ENCODE data around the gene PIEZO1. TPM values are rescaled to one million over a fixed set of nuclear protein-coding genes. Genes with fewer than 3 reads are reported as not detected.

Gene PIEZO1
- total RNA-seq, 4 donors from 2014 or later = 62.3 to 161 (median 123) TPM

DNA sequence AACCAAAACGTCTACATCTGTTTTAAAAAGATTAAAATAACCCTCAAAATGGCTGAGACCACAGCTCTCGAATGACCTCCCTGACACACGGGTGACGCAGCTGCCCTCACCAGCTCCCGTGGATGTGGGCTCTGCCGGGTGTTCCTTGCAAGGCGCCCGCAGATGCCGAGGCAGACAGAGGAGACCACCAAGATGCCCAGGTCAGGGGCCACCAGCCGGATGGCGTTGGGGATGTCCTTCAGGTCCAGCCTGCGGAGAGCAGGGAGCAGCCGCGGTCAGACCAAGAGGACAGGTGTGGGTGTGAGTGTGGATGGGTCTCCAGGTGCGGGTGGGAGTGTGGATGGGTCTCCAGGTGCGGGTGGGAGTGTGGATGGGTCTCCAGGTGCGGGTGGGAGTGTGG lies 43.7 kb downstream of the PIEZO1 start:
- Histone ChIP-seq H3K27ac (no peak overlapping the region), H3K27me3 (no peaks in the 10 kb centered on the region), H3K9me3 (no peaks in the 10 kb centered on the region), H3K4me1 (peaks cover 6 to 17% of the 10 kb centered on the region in 2 donors), H3K4me3 (no peak overlapping the region), H3K36me3 (no peaks in the 10 kb centered on the region)
- DNase-seq = no peak
- TF ChIP-seq, protein P1, sequence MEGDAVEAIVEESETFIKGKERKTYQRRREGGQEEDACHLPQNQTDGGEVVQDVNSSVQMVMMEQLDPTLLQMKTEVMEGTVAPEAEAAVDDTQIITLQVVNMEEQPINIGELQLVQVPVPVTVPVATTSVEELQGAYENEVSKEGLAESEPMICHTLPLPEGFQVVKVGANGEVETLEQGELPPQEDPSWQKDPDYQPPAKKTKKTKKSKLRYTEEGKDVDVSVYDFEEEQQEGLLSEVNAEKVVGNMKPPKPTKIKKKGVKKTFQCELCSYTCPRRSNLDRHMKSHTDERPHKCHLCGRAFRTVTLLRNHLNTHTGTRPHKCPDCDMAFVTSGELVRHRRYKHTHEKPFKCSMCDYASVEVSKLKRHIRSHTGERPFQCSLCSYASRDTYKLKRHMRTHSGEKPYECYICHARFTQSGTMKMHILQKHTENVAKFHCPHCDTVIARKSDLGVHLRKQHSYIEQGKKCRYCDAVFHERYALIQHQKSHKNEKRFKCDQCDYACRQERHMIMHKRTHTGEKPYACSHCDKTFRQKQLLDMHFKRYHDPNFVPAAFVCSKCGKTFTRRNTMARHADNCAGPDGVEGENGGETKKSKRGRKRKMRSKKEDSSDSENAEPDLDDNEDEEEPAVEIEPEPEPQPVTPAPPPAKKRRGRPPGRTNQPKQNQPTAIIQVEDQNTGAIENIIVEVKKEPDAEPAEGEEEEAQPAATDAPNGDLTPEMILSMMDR (IDR thresholded peaks at IDR 0.05) = no peak
- no peak for TF ChIP-seq POLR2A (IDR thresholded peaks at IDR 0.05)
- intact Hi-C loops (cut with DNase I; ENCODE audit: low total_unique reads) = loop anchor here (5.0 kb wide), 1 partner anchor 46 kb away; the partner anchor contains the start of gene PIEZO1

DNA sequence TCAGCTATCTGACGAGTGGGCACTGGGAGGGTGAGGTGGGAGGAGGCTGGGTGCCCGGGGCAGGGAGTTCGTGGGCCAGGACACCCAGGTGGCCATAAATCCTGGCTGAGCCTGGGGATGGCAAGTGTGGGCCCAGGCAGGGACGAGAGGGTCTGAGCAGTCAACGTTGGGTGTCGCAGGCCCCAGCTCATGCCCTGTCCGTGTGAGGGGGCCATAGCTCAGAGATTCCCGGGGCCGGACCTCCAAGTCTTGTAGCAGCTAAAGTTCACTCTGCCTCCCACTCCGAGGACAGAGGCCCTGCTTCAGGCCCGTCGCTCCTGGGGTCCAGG lies 44.3 kb downstream of the PIEZO1 start:
- Histone ChIP-seq H3K9me3 (no peaks in the 10 kb centered on the region), H3K27me3 (no peaks in the 10 kb centered on the region), H3K27ac (no peak overlapping the region), H3K4me1 (peaks cover 6 to 17% of the 10 kb centered on the region in 2 donors), H3K36me3 (no peaks in the 10 kb centered on the region), H3K4me3 (no peak overlapping the region)
- TF ChIP-seq, protein P1 (IDR thresholded peaks at IDR 0.05) = no peak
- no peak for TF ChIP-seq POLR2A (IDR thresholded peaks at IDR 0.05)
- intact Hi-C loops (cut with DNase I; ENCODE audit: low total_unique reads) = loop anchor here (5.0 kb wide), 1 partner anchor 47 kb away; the partner anchor contains the start of gene PIEZO1
- no peak for DNase-seq

DNA sequence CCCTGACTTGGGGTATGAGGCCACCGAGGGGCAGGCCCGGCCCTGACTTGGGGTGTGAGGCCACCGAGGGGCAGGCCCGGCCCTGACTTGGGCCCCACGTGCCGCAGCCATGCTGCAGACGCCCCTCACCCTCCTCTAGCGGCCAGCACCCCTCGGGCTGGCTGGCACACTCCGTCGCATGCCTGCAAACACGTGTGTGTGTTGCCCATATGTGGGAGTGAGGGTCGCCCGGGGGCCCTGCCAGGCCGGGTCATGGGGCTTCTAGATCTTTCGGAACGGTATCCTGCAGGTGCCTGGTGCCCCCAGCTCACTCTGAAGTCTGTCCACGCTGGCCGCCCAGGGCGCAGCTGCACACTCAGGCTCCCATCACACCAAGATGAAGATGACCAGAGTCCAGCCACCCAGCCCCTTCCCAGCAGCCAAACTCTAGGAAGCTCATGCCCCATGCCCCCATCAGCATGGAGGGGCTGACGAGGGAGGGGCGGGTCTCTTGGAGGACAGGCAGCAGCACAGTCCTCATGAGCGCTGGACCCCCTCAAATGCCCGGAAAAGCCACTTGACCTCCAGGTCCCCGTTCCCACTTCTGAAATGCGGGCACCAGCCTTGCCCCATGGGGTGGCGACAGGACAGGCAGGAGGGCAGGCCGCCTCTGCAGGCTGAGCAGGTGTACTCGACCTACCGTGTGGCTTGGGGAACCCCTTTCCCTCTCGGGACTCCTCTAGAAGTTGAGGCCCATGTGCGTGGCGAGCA lies 44.9 kb downstream of the PIEZO1 start:
- H3K36me3 ChIP-seq = no peaks in the 10 kb centered on the region

DNA sequence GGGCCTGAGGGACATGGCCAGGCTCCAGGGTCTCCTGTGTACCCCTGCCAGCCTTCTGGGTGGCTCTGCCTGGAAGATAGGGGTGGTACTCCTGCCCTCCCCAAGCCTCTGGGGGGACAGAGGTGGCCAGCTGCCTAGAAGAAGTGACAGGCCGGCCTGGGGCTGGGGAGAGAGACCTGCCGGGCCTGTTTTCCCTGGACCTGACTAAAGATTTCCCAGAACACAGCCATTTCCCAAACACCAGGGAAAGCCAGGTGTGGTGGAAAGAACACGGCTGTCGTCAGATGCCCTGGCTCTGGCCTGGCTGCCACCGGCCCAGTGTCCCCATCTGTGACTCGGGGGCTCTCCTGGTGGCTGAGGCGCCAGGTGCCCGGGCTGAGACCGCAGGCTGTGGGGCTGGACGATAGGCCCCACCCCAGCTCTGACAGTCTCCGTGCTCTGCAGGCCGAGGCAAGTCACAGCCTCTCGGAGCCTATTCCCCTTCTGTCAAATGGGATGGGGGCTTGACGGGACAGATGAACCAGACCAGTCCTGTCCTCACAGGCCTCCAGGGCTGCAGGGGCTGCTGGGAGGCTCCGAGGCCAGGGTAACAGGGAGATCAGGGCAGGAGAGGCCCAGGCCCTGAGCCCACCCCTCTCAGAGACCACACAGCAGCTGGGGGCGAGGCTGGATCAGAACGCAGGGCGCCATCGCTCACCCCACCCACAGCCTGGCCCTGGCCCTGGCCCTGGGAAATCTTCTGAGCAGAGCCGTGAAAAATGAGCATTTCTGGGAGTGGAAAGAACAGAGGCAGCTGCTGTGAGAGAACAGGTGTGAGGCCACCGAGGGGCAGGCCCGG lies 45.7 kb downstream of the PIEZO1 start:
- intact Hi-C loops (cut with DNase I; ENCODE audit: low total_unique reads) = no loop called here
- H3K36me3 ChIP-seq = no peaks in the 10 kb centered on the region
- H3K27ac ChIP-seq = no peak overlapping the region

More for the DNA sequence above, 44.9 kb downstream of the PIEZO1 start:
- Histone ChIP-seq H3K27ac (no peak overlapping the region), H3K9me3 (no peaks in the 10 kb centered on the region), H3K4me3 (no peak overlapping the region), H3K27me3 (no peaks in the 10 kb centered on the region), H3K4me1 (peaks cover 6 to 17% of the 10 kb centered on the region in 2 donors)
- intact Hi-C loops (cut with DNase I; ENCODE audit: low total_unique reads) = loop anchor here (5.0 kb wide), 1 partner anchor 47 kb away; the partner anchor contains the start of gene PIEZO1
- TF ChIP-seq POLR2A (IDR thresholded peaks at IDR 0.05) = no peak
- TF ChIP-seq, protein P1 (IDR thresholded peaks at IDR 0.05) = no peak
- no peak for DNase-seq

More for the DNA sequence above, 45.7 kb downstream of the PIEZO1 start:
- H3K9me3 ChIP-seq = no peaks in the 10 kb centered on the region
- H3K27me3 ChIP-seq = no peaks in the 10 kb centered on the region
- TF ChIP-seq, protein P1 (IDR thresholded peaks at IDR 0.05) = no peak
- no peak for TF ChIP-seq POLR2A (IDR thresholded peaks at IDR 0.05)
- H3K4me1 ChIP-seq = peaks cover 4 to 9% of the 10 kb centered on the region in 2 donors
- no peak for DNase-seq
- no peak overlapping the region for H3K4me3 ChIP-seq
